CD4-positive, alpha-beta T cell treated with Interferon gamma for 1 hour (primary cell): ENCODE measurements around the gene COL23A1.

Source experiments
- DNase-seq: peaks from one replicate; pipeline ENCODE4 v3.0.0-alpha.2; 2020

COL23A1 gene

GRCh38 chr5:178553517-178553916, 36.7 kb downstream of the COL23A1 start:
- no peak for DNase-seq

- DNase-seq: no peak
Observed at GRCh38 chr5:178551468-178551867, 38.7 kb downstream of the COL23A1 start.

- DNase-seq: no peak
Observed at GRCh38 chr5:178551059-178551458, 39.1 kb downstream of the COL23A1 start.

GRCh38 chr5:178548746-178549145, 41.4 kb downstream of the COL23A1 start:
- no peak for DNase-seq

- no peak for DNase-seq
Observed at GRCh38 chr5:178547753-178548415, 42.3 kb downstream of the COL23A1 start.

GRCh38 chr5:178547052-178547666, 43.0 kb downstream of the COL23A1 start:
- no peak for DNase-seq

GRCh38 chr5:178546675-178547033, 43.5 kb downstream of the COL23A1 start:
- DNase-seq: no peak

- DNase-seq: no peak
Observed at GRCh38 chr5:178545941-178546674, 44.1 kb downstream of the COL23A1 start.

- no peak for DNase-seq
Observed at GRCh38 chr5:178545176-178545575, 45.0 kb downstream of the COL23A1 start.

- DNase-seq: no peak
Observed at GRCh38 chr5:178544166-178544834, 45.9 kb downstream of the COL23A1 start.

GRCh38 chr5:178542455-178542854, 47.7 kb downstream of the COL23A1 start:
- no peak for DNase-seq

GRCh38 chr5:178540526-178540925, 49.7 kb downstream of the COL23A1 start:
- DNase-seq: no peak

GRCh38 chr5:178538741-178539229, 51.4 kb downstream of the COL23A1 start:
- DNase-seq: no peak

GRCh38 chr5:178537467-178538371, 52.5 kb downstream of the COL23A1 start:
- no peak for DNase-seq

- no peak for DNase-seq
Observed at GRCh38 chr5:178536541-178537466, 53.4 kb downstream of the COL23A1 start.

- DNase-seq: no peak
Observed at GRCh38 chr5:178535299-178536175, 54.7 kb downstream of the COL23A1 start.

- no peak for DNase-seq
Observed at GRCh38 chr5:178533136-178533535, 57.1 kb downstream of the COL23A1 start.

GRCh38 chr5:178532666-178533065, 57.5 kb downstream of the COL23A1 start:
- no peak for DNase-seq

GRCh38 chr5:178532236-178532635, 58.0 kb downstream of the COL23A1 start:
- no peak for DNase-seq

GRCh38 chr5:178531786-178532185, 58.4 kb downstream of the COL23A1 start:
- no peak for DNase-seq
